Mucosa of stomach (tissue), 1 donor: ENCODE results near the gene MCFD2.

Experiments
- H3K27me3 ChIP-seq: one replicate; pipeline ENCODE4 v1.7.0; 2013; ENCODE audit warnings: mild to moderate bottlenecking, low read length; ENCODE audit not compliant: control insufficient read depth, insufficient read depth
- H3K36me3 ChIP-seq: one replicate; pipeline ENCODE4 v1.7.0; 2013; ENCODE audit warnings: low read length; ENCODE audit not compliant: control insufficient read depth, insufficient read depth
- H3K4me1 ChIP-seq: one replicate; pipeline ENCODE4 v1.7.0; 2013; ENCODE audit warnings: mild to moderate bottlenecking, low read length; ENCODE audit not compliant: control insufficient read depth, insufficient read depth
- H3K4me3 ChIP-seq: one replicate; pipeline ENCODE4 v1.7.0; 2013; ENCODE audit warnings: low read length
- H3K9ac ChIP-seq: one replicate; pipeline ENCODE4 v1.7.0; 2013; ENCODE audit warnings: mild to moderate bottlenecking, low read length, moderate library complexity
- H3K9me3 ChIP-seq: one replicate; pipeline ENCODE4 v1.7.0; 2013; ENCODE audit warnings: mild to moderate bottlenecking, low read length, moderate library complexity; ENCODE audit not compliant: control insufficient read depth
- donor health status: Pancreatic carcinoma.

MCFD2 gene

GRCh38 chr2:46951290-46952064, 35.9 kb upstream of the MCFD2 start:
- no peaks in the 10 kb centered on the region for H3K27me3 ChIP-seq
- H3K36me3 ChIP-seq, result peaks cover 3% of the 10 kb centered on the region
- H3K4me3 ChIP-seq, result no peak overlapping the region
- peaks cover 24% of the 10 kb centered on the region for H3K4me1 ChIP-seq
- no peak overlapping the region for H3K9ac ChIP-seq
- no peaks in the 10 kb centered on the region for H3K9me3 ChIP-seq

DNA sequence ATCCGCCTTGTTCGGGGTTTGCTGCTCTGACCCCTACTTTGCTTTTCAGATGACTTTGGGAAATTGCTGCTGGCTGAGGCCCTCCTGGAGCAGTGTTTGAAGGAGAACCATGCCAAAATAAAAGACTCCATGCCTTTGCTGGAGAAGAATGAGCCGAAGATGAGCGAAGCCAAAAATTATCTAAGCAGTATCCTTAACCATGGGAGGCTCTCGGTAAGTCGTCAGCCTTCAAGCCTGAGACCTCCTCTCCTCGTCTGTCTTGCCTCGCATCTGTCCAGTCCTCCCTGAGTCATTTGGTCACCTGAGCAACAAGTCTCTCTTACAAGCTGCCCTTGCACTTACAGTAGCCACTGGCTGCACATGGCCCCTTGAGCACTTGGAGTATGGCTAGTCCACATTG, 34.7 kb upstream of the MCFD2 start:
- no peak overlapping the region for H3K4me3 ChIP-seq
- no peaks in the 10 kb centered on the region for H3K27me3 ChIP-seq
- peaks cover 12% of the 10 kb centered on the region for H3K4me1 ChIP-seq
- peaks cover 3% of the 10 kb centered on the region for H3K36me3 ChIP-seq
- H3K9ac ChIP-seq, result no peak overlapping the region
- no peaks in the 10 kb centered on the region for H3K9me3 ChIP-seq

DNA sequence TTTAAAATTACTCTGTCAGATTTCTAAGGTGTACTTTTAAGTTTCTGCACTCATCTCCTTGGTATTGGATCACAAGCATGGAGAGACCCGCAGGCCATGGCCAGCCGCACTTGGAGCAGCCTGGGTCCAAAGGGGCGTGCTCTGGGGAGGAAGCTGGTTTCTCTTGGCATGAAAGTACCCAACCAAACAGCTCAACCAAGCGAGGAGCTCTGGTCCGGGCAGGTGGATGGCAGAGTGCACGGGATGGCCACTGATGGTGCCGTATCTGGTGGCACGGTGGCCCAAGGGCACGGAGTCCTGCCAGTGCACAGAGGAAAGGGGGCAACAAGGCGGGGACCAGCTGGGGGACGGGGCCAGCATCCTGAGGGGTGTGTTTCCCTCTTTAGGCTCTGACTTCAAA, 32.2 kb upstream of the MCFD2 start:
- H3K9me3 ChIP-seq, result no peaks in the 10 kb centered on the region
- H3K27me3 ChIP-seq, result no peaks in the 10 kb centered on the region
- H3K36me3 ChIP-seq, result peaks cover 3% of the 10 kb centered on the region
- H3K9ac ChIP-seq, result no peak overlapping the region
- no peak overlapping the region for H3K4me3 ChIP-seq
- H3K4me1 ChIP-seq, result peaks cover 14% of the 10 kb centered on the region

DNA sequence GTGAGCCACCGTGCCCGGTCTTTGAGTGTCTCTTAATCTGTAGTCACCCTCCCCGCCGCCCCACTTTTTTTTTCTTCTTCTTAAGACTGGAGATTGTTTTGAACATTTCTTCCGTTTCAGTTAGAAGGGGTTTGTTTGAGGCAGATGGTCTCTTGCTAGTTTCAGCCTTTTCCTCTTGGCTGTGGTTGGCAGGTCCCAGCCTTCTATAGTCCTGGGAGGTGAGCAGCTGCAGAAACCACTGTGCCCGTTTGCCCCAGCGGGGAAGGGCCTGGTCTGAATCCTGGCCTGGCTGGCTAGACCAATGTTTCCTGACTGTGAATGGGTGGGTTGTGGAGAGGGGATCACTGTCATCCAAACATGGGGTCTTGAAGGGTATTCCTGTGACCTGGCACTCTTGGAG, 30.1 kb upstream of the MCFD2 start:
- H3K27me3 ChIP-seq, result no peaks in the 10 kb centered on the region
- H3K4me3 ChIP-seq, result no peak overlapping the region
- no peak overlapping the region for H3K9ac ChIP-seq
- no peaks in the 10 kb centered on the region for H3K36me3 ChIP-seq
- H3K9me3 ChIP-seq, result no peaks in the 10 kb centered on the region
- peaks cover 16% of the 10 kb centered on the region for H3K4me1 ChIP-seq

GRCh38 chr2:46943881-46944798, 28.5 kb upstream of the MCFD2 start:
- H3K4me3 ChIP-seq, result no peak overlapping the region

DNA sequence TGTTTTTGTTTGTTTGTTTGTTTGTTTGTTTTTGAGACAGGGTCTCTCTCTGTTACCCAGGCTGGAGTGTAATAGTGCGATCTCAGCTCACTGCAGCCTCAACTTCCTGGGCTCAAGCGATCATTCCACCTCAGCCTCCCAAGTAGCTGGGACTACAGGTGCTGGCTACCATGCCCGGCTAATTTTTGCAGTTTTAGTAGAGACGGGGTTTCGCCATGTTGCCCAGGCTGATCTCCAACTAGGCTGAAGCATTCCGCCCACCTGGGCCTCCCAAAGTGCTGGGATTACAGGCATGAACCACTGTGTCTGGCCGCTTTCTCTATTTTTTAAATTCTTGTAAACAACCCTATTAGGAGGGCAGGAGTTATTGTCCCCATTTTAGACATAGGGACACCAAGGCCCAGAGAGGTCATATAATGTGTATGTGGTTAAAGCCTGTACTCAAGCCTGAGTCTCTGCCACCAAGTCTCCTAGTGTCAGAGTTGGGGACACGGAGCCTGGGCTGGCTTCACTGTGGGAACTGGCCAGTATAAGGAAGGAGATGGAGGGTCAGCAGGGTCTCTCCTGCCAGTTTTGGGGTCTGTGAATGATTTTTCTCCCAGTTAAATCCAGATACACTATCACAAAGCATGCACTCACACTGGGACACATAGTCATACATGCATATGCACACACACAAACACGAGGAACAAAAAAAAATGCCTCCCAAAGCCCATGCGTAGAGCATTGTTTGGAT, 27.5 kb upstream of the MCFD2 start:
- peaks cover 31% of the 10 kb centered on the region for H3K4me1 ChIP-seq
- H3K9ac ChIP-seq, result peak overlapping the region; percentile 94
- no peak overlapping the region for H3K4me3 ChIP-seq
- H3K36me3 ChIP-seq, result no peaks in the 10 kb centered on the region
- no peaks in the 10 kb centered on the region for H3K9me3 ChIP-seq
- no peaks in the 10 kb centered on the region for H3K27me3 ChIP-seq

More at GRCh38 chr2:46943881-46944798, 28.5 kb upstream of the MCFD2 start:
- no peaks in the 10 kb centered on the region for H3K9me3 ChIP-seq
- H3K36me3 ChIP-seq, result no peaks in the 10 kb centered on the region
- H3K4me1 ChIP-seq, result peaks cover 31% of the 10 kb centered on the region
- H3K9ac ChIP-seq, result peak overlapping the region; percentile 13
- no peaks in the 10 kb centered on the region for H3K27me3 ChIP-seq

GRCh38 chr2:46942143-46942526, 26.5 kb upstream of the MCFD2 start:
- Histone ChIP-seq H3K9me3 (no peaks in the 10 kb centered on the region), H3K27me3 (no peaks in the 10 kb centered on the region), H3K4me1 (peaks cover 31% of the 10 kb centered on the region), H3K4me3 (peak overlapping the region; percentile 99), H3K9ac (peak overlapping the region; percentile 94), H3K36me3 (no peaks in the 10 kb centered on the region)

GRCh38 chr2:46939626-46940359, 24.2 kb upstream of the MCFD2 start:
- Histone ChIP-seq H3K9ac (peak overlapping the region; percentile 80), H3K4me1 (peaks cover 31% of the 10 kb centered on the region), H3K36me3 (no peaks in the 10 kb centered on the region), H3K9me3 (no peaks in the 10 kb centered on the region), H3K4me3 (peak overlapping the region; percentile 63), H3K27me3 (no peaks in the 10 kb centered on the region)

DNA sequence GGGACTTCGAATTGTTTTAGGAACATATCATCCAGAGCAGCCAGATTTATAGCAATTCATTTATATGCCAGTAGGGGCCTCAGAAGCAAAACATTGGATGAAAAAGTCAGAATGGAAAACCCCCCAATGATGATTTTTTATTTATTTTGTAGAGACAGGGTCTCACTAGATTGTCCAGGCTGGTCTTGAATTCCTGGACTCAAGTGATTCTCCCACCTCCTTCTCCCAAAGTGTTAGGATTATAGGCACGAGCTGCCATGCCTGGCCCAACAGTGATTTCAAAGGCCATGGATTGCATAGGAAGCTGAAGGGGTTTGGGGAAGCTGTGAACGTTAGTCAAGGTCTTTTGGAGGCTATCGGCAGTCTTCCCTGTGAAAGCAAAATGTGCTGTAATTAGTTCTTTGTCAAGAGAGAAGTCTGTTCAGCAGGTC, 21.9 kb upstream of the MCFD2 start:
- H3K27me3 ChIP-seq, result no peaks in the 10 kb centered on the region
- H3K4me1 ChIP-seq, result peaks cover 19% of the 10 kb centered on the region
- no peak overlapping the region for H3K4me3 ChIP-seq
- H3K9me3 ChIP-seq, result no peaks in the 10 kb centered on the region
- H3K9ac ChIP-seq, result no peak overlapping the region
- H3K36me3 ChIP-seq, result no peaks in the 10 kb centered on the region

DNA sequence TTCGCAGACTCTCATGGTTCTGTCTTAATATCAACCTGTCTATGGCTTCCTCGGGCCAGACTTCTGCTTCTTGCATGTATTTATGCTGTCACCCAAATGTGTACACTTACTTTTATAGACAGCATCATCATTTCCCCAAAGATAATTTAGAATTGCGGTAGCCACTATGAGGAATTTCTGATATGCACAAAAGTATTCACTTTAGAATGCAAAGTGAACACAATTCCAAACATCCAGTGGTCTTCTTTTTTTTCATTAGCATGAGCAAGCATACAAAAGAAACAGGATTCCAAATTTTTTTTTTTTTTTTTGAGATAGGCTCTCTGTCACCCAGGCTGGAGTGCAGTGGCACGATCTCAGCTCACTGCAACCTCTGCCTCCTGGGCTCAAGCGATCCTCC, 21.0 kb upstream of the MCFD2 start:
- H3K9ac ChIP-seq, result no peak overlapping the region
- H3K27me3 ChIP-seq, result no peaks in the 10 kb centered on the region
- H3K4me3 ChIP-seq, result no peak overlapping the region
- peaks cover 16% of the 10 kb centered on the region for H3K4me1 ChIP-seq
- no peaks in the 10 kb centered on the region for H3K36me3 ChIP-seq
- no peaks in the 10 kb centered on the region for H3K9me3 ChIP-seq

GRCh38 chr2:46935071-46935470, 19.5 kb upstream of the MCFD2 start:
- H3K9me3 ChIP-seq, result no peaks in the 10 kb centered on the region
- H3K27me3 ChIP-seq, result no peaks in the 10 kb centered on the region
- H3K9ac ChIP-seq, result no peak overlapping the region
- no peak overlapping the region for H3K4me3 ChIP-seq
- H3K36me3 ChIP-seq, result no peaks in the 10 kb centered on the region
- peaks cover 9% of the 10 kb centered on the region for H3K4me1 ChIP-seq
